Epithelial cell of proximal tubule (primary cell): ENCODE results near the gene ARL4D. TPM values are rescaled to one million over a fixed set of nuclear protein-coding genes. Genes with fewer than 3 reads are reported as not detected.
"Not testable (repeated sequence)": the region's sequence is repeated elsewhere in the genome, so short reads cannot be mapped to it uniquely, and the experiment has no call there.

ENCODE experiments used
- DNase-seq: peaks from one replicate; pipeline ENCODE4 v3.0.0-alpha.2; 2011; ENCODE audit warnings: low read depth
- H3K4me3 ChIP-seq: 2 replicates; pipeline ENCODE4 v1.5.1; 2011; ENCODE audit warnings: low read depth, mild to moderate bottlenecking, low read length
- total RNA-seq: library from RNA; depleted of rRNA; stranded (reverse); fragments of >200 nt; gene quantifications from 2 replicates; pipeline ENCODE4 v1.2.3, GENCODE V29; 2015
- TF ChIP-seq, protein P1 (sequence below): conservative IDR thresholded peaks from 2 replicates; pipeline ENCODE4 v1.5.1; 2012; ENCODE audit warnings: low read depth, mild to moderate bottlenecking, low read length

Gene ARL4D
- total RNA-seq, 1 donor from 2014 or later: 5.8 TPM

DNA sequence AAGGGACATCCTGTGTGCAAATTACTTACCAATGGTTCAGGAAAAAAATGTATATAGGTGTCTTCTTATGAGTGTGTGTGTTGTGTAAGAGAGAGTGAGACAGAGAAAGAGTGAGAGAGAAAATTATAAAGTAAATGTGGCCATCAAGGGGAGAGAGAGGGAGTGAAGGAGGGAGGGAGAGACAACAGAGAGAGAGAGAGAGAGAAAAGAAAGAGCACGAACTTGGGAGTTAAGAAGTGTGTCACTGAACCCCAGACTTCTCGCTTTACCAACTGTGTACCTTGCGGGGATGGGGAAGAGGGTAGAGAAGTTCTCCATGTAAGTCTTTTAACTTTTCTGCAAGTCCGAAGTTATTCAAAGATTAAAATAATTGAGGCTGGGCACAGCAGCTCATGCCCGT is 28.8 kb upstream of the ARL4D start:
- DNase-seq: no peak
- TF ChIP-seq, protein P1, sequence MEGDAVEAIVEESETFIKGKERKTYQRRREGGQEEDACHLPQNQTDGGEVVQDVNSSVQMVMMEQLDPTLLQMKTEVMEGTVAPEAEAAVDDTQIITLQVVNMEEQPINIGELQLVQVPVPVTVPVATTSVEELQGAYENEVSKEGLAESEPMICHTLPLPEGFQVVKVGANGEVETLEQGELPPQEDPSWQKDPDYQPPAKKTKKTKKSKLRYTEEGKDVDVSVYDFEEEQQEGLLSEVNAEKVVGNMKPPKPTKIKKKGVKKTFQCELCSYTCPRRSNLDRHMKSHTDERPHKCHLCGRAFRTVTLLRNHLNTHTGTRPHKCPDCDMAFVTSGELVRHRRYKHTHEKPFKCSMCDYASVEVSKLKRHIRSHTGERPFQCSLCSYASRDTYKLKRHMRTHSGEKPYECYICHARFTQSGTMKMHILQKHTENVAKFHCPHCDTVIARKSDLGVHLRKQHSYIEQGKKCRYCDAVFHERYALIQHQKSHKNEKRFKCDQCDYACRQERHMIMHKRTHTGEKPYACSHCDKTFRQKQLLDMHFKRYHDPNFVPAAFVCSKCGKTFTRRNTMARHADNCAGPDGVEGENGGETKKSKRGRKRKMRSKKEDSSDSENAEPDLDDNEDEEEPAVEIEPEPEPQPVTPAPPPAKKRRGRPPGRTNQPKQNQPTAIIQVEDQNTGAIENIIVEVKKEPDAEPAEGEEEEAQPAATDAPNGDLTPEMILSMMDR: no peak
- no peak overlapping the region for H3K4me3 ChIP-seq

GRCh38 chr17:43371227-43371821 is 27.5 kb upstream of the ARL4D start:
- TF ChIP-seq, protein P1: no peak
- H3K4me3 ChIP-seq: no peak overlapping the region
- no peak for DNase-seq

DNA sequence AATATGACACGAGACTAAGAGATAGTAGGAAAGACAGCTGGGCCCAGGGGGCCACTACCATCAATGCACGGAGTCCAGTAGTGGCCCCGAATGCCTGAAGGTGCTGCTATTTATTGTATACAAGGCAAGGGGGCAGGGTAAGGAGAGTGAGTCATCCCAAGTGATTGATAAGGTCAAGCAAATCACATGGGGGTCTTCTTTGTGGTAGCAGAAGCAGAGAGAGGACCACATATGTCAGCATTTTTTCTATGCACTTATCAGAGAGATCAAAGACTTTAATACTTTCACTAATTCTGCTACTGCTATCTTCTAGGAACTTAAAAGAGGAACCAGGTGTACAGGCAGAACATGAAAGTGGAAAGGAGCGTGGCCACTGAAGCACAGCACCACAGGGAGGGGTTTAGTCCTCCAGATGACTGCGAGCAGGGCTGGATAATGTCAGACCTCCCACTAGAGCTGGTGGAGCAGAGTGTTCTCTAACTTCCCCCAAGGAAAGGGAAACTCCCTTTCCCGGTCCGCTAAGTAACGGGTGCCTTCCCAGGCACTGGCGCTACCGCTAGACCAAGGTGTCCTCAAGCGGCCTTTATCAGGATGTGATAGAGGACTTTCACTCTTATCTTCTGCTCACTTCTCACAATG is 26.4 kb upstream of the ARL4D start:
- no peak for DNase-seq
- TF ChIP-seq, protein P1: no peak
- no peak overlapping the region for H3K4me3 ChIP-seq

GRCh38 chr17:43373356-43373755 is 25.4 kb upstream of the ARL4D start:
- no peak overlapping the region for H3K4me3 ChIP-seq
- DNase-seq: no peak
- TF ChIP-seq, protein P1: no peak

DNA sequence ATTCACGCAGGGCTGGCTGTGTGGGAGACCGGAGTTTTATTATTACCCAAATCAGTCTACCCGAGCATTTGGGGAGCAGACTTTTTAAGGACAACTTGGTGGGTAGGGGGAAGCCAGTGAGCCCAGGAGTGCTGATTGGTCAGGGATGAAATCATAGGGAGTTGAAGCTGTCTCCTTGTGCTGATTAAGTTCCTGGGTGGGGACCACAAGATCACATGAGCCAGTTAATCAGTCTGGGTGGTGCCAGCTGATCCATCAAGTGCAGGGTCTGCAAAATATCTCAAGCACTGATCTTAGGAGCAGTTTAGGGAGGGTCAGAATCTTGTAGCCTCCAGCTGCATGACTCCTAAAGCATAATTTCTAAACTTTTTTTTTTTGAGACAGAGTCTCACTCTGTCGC is 22.9 kb upstream of the ARL4D start:
- DNase-seq, H3K4me3 ChIP-seq: not testable (repeated sequence)

GRCh38 chr17:43377056-43377810 is 21.6 kb upstream of the ARL4D start:
- TF ChIP-seq, protein P1: no peak
- no peak overlapping the region for H3K4me3 ChIP-seq
- no peak for DNase-seq

GRCh38 chr17:43378766-43379165 is 20.0 kb upstream of the ARL4D start:
- H3K4me3 ChIP-seq: no peak overlapping the region
- TF ChIP-seq, protein P1: no peak
- DNase-seq: no peak
